Endothelial cell (in vitro differentiated cells): ENCODE data around the gene LAMC1. TPM values are rescaled to one million over a fixed set of nuclear protein-coding genes. Genes with fewer than 3 reads are reported as not detected.

Source experiments
- DNase-seq: peaks from one replicate; pipeline ENCODE4 v3.0.0; 2021; ENCODE audit warnings: low spot score
- H3K27ac Mint-ChIP-seq: one replicate; pipeline ENCODE4 v1.8.0; 2021; ENCODE audit warnings: mixed read lengths, inconsistent platforms; ENCODE audit not compliant: unreplicated experiment
- H3K27me3 Mint-ChIP-seq: one replicate; pipeline ENCODE4 v1.8.0; 2021; ENCODE audit warnings: mild to moderate bottlenecking, moderate library complexity, mixed read lengths, inconsistent platforms; ENCODE audit not compliant: unreplicated experiment
- H3K36me3 Mint-ChIP-seq: one replicate; pipeline ENCODE4 v1.8.0; 2021; ENCODE audit warnings: mild to moderate bottlenecking, low read depth, mixed read lengths, inconsistent platforms; ENCODE audit not compliant: unreplicated experiment
- H3K4me1 Mint-ChIP-seq: one replicate; pipeline ENCODE4 v1.8.0; 2021; ENCODE audit warnings: mild to moderate bottlenecking, mixed read lengths, inconsistent platforms; ENCODE audit not compliant: unreplicated experiment
- H3K4me3 Mint-ChIP-seq: one replicate; pipeline ENCODE4 v1.8.0; 2021; ENCODE audit warnings: mild to moderate bottlenecking, mixed read lengths, inconsistent platforms; ENCODE audit not compliant: unreplicated experiment
- H3K9me3 Mint-ChIP-seq: one replicate; pipeline ENCODE4 v1.8.0; 2021; ENCODE audit warnings: mixed read lengths, inconsistent platforms; ENCODE audit not compliant: unreplicated experiment
- total RNA-seq: library from RNA; stranded (reverse); fragmentation: NEBNext Ultra II Directional; extraction: Animal tissue kit (Norgen Biotek cat#: 25700); gene quantifications from one replicate; pipeline ENCODE4 v1.2.1, GENCODE V29; 2021; ENCODE audit not compliant: unreplicated experiment
- TF ChIP-seq, protein P1 (sequence below): fragments of 200-600 bp; sonication (generic); IDR thresholded peaks from one replicate; pipeline ENCODE4 v1.5.0; 2021; ENCODE audit warnings: antibody characterized with exemption; ENCODE audit not compliant: unreplicated experiment

The LAMC1 gene
- total RNA-seq, 1 donor from 2014 or later = 265 TPM

DNA sequence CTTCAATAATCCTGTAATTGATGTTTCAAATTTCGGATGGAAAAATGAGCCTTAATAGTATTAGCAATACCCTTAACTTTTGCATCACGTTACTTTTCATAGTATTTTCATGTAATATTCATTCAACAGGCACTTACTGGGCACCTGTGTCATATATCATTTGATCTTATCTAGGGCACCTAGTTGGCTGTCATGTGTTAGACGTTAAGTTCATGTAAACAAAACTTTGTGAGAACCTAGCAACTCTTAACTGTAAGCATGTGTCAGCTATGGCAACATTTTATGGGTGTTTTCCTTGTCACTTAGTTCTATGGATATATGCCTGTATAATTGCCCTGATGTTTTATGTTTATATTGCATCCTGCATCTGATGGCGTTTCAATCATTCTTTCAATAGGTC is 163.6 kb downstream of the LAMC1 start:
- no peak for DNase-seq
- no peaks in the 10 kb centered on the region for H3K4me1 Mint-ChIP-seq
- H3K4me3 Mint-ChIP-seq = no peak overlapping the region
- H3K27me3 Mint-ChIP-seq = no peaks in the 10 kb centered on the region
- TF ChIP-seq, protein P1, sequence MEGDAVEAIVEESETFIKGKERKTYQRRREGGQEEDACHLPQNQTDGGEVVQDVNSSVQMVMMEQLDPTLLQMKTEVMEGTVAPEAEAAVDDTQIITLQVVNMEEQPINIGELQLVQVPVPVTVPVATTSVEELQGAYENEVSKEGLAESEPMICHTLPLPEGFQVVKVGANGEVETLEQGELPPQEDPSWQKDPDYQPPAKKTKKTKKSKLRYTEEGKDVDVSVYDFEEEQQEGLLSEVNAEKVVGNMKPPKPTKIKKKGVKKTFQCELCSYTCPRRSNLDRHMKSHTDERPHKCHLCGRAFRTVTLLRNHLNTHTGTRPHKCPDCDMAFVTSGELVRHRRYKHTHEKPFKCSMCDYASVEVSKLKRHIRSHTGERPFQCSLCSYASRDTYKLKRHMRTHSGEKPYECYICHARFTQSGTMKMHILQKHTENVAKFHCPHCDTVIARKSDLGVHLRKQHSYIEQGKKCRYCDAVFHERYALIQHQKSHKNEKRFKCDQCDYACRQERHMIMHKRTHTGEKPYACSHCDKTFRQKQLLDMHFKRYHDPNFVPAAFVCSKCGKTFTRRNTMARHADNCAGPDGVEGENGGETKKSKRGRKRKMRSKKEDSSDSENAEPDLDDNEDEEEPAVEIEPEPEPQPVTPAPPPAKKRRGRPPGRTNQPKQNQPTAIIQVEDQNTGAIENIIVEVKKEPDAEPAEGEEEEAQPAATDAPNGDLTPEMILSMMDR = no peak
- H3K27ac Mint-ChIP-seq = no peak overlapping the region
- no peaks in the 10 kb centered on the region for H3K36me3 Mint-ChIP-seq
- H3K9me3 Mint-ChIP-seq = no peaks in the 10 kb centered on the region

DNA sequence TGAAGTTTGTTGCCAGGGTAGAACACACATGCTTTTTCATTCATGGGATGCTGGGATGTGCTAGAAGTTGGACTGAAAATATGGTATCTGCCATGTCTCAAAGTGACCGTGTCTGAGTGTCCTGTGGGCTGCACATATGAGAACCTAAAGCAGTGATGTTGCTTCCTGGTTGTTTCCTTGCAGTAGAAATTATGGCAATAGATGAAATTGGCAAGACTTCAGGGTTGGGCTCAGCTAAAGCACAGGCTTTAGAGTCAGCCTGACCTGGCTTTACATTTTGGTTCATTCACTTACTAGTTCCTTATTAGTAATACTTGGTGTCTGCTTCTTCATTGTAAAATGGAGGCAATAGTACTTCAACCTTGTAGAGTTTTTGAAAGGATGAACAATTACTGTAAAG is 165.0 kb downstream of the LAMC1 start:
- Mint-ChIP-seq H3K9me3 (no peaks in the 10 kb centered on the region), H3K4me3 (no peak overlapping the region), H3K27ac (no peak overlapping the region), H3K36me3 (no peaks in the 10 kb centered on the region), H3K27me3 (no peaks in the 10 kb centered on the region), H3K4me1 (no peaks in the 10 kb centered on the region)
- TF ChIP-seq, protein P1 = no peak
- no peak for DNase-seq

DNA sequence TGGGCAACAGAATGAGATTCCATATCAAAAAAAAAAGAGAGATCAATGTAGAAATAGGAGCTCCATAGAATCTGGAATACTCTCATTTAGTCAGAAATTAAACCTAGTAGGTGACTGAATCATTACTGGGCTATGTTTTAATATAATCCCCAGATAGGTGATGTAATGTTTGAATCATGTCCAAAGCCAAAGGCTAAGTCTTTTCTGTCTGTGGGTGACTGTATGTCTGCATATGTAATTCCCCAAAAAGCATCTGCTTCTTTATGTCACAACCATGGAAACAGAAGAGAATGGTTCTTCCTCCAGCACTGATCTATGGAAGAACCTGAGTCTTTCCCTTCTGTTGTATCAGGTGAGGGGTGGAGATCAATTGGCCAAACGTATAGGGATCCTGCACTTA is 168.6 kb downstream of the LAMC1 start:
- H3K27ac Mint-ChIP-seq = no peak overlapping the region
- no peak for DNase-seq
- peaks cover 3% of the 10 kb centered on the region for H3K27me3 Mint-ChIP-seq
- no peaks in the 10 kb centered on the region for H3K9me3 Mint-ChIP-seq
- H3K4me3 Mint-ChIP-seq = no peak overlapping the region
- TF ChIP-seq, protein P1 = no peak
- H3K36me3 Mint-ChIP-seq = no peaks in the 10 kb centered on the region
- peaks cover 9% of the 10 kb centered on the region for H3K4me1 Mint-ChIP-seq

- Mint-ChIP-seq H3K4me1 (peaks cover 21% of the 10 kb centered on the region), H3K4me3 (no peak overlapping the region), H3K27ac (no peak overlapping the region), H3K9me3 (no peaks in the 10 kb centered on the region), H3K36me3 (no peaks in the 10 kb centered on the region), H3K27me3 (peaks cover 5% of the 10 kb centered on the region)
- TF ChIP-seq, protein P1 = no peak
- DNase-seq = no peak
Observed at GRCh38 chr1:183193963-183194525, 170.8 kb downstream of the LAMC1 start.

DNA sequence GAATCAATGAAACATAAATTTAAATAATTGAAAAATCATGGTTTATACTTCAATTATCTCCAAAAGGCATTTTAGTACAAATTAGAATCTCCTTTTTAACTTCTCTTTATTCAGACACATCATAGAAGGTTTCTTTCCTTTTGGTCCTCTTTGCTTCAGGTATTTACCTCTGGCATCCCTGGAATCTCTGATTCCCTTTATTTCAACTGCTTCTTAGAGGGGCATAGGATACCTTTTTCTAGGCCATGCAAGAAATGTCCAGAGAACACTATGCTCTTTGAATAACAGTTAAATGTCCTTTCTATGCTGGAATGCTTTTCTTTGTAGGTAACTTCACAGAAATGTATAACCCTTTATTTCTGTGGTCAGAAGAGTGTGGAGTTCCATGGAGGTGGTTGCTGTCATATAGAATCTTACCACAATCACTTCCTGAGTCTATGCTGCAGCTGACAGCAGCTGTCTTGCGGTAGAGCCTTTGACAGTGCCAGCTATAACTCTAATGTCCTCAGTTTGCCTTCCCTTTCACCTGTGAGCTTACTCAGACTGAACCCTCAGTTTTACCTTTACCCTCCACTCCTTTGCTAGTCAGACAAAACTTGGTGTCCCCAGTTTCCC is 171.4 kb downstream of the LAMC1 start:
- no peak overlapping the region for H3K27ac Mint-ChIP-seq
- H3K4me1 Mint-ChIP-seq = peaks cover 24% of the 10 kb centered on the region
- no peak overlapping the region for H3K4me3 Mint-ChIP-seq
- H3K27me3 Mint-ChIP-seq = peaks cover 5% of the 10 kb centered on the region
- TF ChIP-seq, protein P1 = no peak
- DNase-seq = no peak
- no peaks in the 10 kb centered on the region for H3K9me3 Mint-ChIP-seq
- H3K36me3 Mint-ChIP-seq = no peaks in the 10 kb centered on the region
